Jurkat, Clone E6-1 (cell line): ENCODE results near the gene OLFM1.

Experiments used
- DNase-seq: peaks from one replicate; pipeline ENCODE4 v3.0.0-alpha.2; 2011; ENCODE audit warnings: low read depth, low spot score
- H3K4me3 ChIP-seq: 2 replicates; pipeline ENCODE4 v1.5.1; 2011; ENCODE audit warnings: mild to moderate bottlenecking, low read length, control low read depth, moderate library complexity

The OLFM1 gene

DNA sequence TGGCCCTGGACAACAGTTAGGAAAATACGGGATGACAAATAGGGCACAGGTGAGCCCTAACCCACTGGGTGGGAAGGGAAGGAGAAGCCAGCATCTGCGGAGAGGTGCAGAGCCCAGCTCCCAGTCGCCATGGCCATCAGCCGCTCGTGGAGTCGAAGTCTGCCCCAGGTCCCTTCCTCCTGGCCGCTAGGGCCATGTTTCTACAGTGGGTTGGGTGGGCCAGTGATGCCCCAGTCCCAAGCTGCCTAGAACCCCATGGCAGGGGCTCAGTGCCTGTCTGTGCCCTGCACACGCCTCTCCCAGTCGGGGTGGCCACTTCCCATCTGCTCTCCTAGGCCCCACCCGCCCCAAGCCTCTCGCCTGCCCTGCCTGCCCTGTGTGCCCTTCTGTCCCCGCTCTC lies 34.8 kb downstream of the OLFM1 start:
- DNase-seq = no peak
- no peak overlapping the region for H3K4me3 ChIP-seq

DNA sequence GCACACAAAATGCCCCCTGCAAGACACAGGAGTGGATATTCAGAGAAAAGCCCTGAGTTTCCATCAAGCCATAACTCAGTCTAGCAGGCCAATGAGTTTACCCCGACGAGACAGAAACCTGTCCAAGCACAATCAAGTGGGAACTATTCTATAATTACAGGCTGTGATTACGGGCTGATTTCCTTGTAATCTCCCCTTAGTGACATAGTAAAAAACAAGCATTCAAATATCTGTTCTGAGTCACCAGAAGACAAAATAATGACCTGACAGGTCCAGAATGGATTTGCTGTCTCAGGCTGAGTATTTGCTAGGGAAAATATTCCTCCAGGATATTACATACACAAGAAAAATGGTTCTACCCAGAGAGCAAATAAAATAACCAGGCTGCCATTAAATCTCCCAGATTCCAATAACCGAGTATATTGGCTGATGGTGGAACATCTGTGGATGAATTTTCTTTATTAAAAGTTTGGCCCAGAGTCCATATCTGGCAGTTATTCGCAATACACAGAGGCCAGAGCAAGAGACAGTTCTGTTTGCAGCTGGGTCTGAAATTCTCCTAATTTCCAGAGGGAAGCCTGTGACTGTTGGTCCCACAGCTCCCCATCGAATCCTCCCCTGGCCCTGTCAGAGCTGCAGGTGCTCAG lies 35.8 kb downstream of the OLFM1 start:
- no peak for DNase-seq
- no peak overlapping the region for H3K4me3 ChIP-seq

DNA sequence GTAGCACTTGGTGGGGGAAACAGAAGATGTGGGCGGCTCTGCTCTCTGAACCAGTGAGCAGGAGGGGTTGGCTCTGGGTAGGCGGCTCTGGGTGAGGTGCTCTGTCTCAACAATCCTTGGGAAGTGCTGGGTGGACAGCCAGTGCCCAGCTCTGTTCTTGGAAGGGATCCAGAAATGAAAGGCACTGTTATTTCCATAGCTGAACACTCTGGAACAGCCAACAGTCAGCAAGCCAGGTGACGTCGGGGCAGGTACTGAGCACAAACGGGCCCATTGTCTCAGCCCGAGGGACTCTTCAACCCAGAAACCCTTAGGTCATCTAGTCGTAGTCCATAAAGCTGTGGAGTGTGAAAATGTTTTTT lies 36.3 kb downstream of the OLFM1 start:
- DNase-seq = no peak
- H3K4me3 ChIP-seq = no peak overlapping the region

DNA sequence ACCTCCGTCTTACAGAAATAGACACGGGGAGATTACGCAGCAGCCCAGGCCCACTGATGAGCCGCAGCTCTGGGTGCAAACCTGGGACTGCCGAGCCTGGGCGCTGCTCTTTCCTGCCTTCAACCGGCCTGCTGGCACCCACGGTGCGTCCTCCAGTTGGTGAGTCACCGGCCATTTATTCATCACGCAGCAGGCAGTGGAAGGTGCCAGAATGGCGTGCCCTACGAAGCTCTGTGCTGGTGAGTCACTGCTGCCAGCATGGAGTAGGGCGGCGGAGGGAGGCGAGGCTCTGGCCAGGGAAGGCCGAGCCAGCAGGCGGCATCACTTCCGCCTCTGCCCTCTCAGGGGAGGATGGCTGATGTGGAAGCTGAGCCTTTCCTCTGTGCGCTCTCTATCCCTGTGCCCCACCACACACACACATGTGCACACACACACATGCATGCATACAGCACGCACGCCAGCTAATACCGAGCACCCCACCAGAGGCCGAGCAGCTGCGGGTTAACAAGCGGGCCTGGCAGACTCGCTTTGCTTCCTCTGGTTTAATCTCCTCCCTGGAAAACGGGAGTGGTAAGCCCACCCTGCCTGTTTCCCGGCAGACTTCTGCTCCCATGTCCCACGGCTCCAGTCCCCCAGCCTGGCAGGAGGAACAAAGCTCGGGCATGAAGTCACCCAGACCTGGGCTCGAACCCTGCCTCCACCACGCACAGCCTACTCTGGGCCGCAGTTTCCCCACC lies 39.2 kb downstream of the OLFM1 start:
- H3K4me3 ChIP-seq = no peak overlapping the region
- DNase-seq = no peak

DNA sequence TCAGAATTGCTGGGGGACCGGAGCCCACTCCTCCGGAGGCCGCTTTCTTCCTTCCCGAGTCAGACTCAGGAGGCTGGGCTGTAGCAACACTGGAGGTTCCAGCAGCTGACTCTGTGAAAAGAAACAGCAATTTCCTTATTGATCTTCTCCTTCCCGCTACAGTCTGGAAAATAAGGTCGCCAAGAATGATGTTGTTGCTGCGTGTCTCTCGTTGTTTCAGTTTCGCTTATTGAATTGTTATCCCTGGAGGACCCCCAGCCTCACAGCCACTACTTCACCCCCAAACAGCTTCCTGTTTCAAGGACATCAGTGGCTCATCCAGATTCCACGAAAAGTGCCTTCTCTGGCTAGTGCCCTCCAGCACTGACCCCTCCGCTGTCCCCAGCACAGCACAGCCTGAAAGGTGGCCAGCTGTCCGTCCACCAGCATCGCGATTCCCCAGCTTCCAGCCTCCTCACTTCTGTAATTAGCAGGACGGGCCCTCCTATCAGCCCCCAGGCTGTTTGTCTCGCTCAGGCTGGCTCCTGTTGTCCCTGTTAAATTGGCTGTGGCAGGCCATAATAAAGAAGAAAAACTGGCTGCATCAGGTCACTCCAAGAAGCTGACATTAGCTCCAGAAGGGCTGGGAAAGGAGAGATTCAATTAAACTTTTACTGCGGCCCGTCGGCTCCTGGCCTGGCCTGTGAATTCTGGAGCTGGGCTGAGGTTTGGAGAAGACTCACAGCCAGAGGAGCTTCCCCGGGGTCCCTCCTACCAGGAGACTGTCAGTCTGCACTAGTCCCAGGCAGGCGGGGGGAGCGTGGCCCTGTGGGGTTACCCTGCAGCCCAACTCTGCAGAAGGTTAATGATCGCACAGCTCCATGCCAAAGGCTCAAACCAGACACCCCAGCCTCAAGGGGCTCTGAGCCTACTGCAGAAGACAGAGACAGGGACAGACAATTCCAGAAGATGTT lies 40.5 kb downstream of the OLFM1 start:
- H3K4me3 ChIP-seq = no peak overlapping the region
- DNase-seq = no peak

DNA sequence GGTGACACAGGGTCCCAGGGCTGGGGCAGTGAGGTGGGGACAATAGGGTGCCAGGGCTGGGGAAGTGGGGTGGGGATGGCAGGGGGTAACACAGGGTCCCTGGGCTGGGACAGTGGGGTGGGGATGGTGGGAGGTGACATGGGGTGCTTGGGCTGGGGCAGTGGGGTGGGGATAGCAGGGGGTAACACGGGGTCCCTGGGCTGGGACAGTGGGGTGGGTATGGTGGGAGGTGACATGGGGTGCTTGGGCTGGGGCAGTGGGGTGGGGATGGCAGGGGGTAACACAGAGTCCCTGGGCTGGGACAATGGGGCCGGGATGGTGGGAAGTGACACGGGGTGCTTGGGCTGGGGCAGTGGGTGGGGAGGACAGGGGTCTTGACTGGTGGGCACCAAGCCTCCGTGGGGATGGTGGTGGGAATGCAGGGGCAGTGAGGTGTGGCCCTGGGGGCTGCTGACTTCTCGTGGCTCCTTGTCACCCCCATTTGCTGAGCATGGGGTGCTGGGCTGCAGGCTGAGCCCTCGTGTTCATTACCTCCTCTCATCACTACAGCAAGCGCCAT lies 41.7 kb downstream of the OLFM1 start:
- no peak overlapping the region for H3K4me3 ChIP-seq
- no peak for DNase-seq

DNA sequence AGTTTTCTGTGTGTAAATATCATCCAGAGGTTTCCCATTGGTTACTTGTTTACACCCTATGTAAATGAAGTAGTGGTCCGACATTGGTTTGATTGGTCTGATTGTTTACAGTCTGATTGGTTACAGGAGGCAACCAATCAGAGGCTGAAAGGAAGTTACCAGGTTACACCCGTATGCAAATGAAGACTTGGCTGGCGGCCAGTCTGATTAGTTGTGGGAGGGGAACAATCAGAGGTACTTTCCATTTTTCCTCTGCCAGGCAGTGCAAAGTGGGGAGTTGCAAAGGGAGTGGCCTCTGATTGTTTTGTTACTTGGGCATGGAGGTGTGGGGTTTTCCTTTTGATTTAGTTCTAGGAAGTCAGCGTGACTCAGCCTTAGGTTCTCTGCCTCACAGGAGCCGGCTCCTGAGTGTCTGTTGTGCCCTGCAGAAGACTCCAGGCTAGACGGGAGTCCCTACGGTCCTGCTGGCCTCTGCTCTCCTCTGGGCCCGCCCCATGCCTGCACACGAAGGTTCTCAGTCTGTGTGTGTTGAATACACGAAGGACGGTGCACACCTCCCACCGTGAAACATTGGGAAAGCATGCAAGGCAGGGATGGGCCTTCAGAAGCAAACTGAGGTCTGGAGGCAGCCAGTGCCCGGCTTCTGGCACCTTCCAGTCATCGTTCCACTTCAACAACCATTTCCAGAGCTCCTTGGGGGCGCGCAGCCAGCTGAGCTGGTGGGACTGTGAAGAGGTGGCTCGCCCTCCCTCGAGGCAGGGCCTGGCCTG lies 42.9 kb downstream of the OLFM1 start:
- H3K4me3 ChIP-seq = no peak overlapping the region
- no peak for DNase-seq

DNA sequence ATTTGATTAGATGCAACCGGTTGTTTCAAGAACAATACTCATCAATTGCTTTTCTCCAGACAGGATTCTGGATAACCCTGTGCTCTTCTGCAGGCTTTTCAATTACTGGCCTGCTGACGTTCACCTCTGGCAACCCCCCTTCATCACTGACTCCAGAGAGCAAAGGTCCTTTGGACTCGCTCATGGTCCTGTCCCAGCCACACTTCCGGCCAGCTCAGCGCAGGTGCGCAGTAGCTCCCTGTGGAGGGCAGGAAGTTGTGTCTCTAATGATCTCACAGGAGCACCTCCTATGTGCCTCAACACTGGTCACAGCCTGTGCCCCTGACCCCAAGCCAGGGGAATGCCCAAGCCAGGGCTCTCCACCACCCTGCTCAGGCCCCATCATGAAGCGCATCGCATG lies 44.0 kb downstream of the OLFM1 start:
- DNase-seq = no peak
- H3K4me3 ChIP-seq = no peak overlapping the region

DNA sequence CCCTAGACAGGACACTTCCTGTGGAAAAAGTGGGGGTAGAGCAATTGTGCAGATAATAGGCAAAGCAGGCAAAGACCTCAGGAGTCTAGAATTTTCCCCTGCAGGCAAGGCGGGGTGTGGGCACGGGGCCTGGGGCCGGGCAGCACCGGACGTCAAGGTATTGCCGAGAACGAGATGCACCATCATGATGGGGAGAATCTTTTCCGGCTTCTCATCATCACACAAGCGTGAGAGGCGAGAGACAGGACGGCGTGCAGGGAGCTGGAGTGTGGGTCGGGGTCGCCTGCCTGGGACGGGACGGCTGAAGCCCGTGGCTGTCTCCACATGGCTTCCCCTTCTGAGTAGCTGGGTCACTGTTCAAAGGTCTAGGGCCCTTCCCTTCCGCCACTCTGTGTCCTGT lies 44.5 kb downstream of the OLFM1 start:
- DNase-seq = no peak
- no peak overlapping the region for H3K4me3 ChIP-seq

DNA sequence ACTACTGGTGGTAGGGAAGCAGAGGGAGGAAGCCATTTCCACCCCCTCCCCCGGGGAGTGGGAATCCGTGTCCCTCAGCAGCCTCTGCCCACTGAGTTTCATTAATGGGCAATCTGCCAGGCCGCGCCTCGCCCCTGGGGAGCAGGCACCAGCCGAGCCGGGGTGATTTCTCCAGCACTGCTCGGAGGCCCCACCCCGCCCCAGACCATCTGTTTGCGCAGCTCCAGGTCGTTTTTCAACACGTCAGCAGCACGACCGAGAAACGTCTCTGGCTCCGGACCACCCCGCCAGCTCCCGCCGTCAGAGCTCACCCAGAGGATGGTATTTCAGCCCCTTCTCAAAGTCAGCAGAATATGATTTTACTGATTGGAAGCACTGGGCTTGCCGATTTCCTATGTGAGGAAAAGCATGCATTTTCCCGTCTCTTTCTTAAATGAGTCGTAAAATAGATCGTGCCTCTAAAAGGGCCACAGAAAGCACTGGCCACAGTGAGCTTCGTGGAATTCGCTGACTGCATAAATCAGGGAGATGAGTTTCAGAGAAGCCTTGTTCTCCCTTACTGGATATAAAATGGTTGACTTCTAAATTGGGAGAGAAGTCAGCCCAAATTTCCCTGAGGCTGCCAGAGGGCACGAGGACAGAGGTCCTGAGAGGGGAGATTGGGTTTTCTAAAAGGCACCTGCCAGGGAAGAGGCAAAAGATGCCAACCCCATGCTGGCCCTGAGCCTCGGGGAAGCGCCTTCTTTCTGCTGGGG lies 47.0 kb downstream of the OLFM1 start:
- DNase-seq = no peak

DNA sequence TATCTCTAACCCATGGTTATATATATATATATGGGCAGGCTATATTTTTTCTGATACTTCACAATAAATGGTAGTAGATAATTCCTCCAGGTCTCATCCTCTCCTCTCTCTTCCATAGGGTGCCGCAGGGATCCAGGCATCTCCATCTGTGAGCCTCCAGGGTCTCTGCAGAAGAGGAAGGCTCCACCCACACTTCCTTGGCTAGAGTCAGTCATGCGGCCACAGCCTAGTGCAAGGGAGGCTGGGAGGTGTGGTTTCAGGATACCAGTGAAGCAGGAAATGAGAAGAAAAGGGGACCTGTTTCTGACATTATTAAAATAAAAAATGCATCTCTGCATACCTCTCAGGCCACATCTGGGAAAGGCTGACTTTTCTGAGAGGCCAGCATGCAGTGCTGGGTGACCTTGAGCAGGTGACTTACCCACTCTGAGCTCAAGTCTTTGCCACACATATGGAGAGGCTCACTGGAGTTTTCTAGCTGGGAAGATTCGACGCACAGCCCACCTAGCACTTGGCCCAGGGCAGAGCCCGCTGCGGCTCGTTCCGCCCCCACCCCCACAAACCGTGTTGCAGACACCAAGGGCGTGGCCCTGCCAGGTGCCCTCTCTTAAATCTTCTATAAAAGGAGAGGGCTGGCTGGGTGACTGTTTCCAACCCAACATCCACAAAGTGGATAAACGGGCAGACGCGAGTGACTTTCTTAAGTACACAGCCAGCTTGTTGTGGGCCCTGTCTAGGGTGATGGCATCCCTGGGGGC lies 47.9 kb downstream of the OLFM1 start:
- no peak for DNase-seq
- no peak overlapping the region for H3K4me3 ChIP-seq

More for the DNA sequence above, 47.0 kb downstream of the OLFM1 start:
- H3K4me3 ChIP-seq = no peak overlapping the region

DNA sequence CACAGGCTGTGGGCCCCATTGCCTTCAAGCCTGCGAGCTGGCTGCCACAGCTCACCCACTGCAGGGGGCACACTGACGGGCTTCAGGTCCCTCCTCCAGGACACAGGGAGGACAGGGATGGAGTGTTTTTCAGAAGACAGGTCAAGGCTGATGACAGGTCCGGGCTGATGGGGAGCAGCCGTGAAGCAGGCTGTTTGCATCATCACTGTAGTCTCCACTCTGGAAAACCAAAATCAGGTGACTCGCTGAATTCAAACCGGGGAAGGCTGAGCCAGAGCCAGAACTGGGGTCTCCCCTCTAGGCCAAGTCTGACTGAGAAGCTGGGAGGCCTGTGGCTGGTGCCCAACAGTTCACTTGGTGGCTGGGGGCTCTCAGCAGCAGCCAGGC lies 48.5 kb downstream of the OLFM1 start:
- no peak overlapping the region for H3K4me3 ChIP-seq
- no peak for DNase-seq

DNA sequence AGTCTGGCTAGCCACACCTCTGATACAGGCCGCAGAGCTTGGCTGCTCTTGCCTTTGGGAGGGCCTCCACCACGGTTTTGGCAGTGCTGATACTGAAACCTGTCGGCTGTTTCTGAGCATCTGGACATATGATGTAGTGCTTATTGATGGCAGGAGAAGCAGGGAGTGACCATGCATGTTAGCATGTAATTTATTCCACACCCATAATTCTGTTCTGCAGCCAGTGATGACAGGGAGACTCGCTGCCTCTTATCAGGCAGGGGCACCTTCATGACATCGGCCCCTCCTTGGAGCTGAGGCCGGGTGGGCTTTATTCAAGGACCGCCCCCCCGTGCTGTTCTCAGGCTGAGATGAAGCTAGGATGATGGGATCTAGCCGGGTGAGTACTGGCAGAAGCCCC lies 49.0 kb downstream of the OLFM1 start:
- DNase-seq = no peak
- no peak overlapping the region for H3K4me3 ChIP-seq

DNA sequence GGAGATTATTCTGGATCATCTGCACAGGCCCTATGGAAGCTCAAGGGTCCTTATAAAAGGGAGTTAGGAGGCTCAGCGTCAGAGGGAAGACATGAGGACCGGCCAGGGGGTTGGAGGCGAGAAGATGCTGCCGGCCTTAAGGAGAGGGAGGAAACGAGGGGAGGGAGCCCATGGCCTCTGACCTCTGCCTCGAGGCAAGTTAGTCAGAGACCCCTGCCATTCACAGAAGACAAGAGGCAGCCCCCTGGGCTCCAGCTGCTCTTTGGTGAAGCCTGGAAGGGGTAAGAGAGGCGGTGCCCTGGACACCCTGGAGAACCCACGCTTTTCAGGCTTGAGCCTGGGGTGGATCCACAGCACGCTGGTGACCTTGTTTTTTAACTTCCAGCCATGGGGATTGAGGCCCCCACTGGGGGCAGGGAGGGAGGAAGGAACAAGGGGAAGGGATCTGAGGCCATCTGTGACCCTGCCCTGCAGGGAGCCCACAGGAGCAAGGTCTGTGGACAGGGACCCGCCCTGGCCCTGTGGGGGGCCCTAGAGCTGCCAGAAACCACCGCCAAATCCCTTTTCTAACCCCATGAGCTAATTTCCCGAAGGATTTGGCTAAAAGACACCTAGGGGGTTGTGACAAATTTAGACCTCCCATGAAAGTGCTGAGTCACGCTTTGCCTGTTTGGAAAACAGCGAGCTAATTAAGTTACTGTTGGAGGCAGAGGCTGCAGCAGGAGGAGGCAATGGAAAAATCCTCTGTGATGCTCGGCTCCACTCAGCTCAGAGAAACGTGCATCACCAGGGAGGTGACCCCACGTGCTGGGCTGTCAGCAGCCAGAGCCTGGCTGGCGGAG lies 49.7 kb downstream of the OLFM1 start:
- DNase-seq = no peak
- no peak overlapping the region for H3K4me3 ChIP-seq

DNA sequence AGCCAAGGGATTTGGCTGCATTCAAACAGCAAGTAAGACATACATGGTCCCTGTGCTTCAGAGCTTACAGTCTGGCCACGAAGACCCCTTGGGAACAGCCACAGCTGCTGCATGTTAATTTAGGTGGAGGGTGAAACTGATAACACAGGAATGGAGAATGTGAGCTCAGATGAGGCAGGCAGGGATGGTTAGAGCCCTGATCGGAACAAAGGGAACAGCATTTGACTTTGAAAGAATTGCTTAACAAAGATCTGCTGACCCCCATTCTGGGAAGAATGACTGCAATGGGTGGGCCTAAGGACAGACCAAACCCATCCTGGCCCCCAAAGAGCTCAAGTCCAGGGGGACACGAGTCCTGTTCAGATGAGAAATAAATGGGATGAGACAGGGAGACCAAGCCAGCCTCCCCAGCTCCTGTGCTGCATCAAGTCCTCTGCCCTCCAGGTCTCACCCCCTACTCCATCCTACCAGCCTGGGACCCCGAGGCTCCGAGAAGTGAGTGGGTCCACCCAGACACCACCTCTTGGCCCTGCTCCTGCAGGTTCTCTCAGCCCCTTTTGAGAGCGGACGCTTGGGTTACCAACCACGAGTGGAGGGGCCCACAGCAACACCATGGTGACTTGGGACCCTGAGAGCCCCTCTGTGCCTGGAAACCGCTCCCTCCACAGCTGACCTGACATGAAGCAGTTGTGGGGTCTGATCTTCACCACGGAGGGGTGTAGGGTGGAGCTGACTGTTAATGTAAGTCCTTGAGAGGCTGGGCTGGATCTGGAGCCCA lies 50.8 kb downstream of the OLFM1 start:
- H3K4me3 ChIP-seq = no peak overlapping the region

DNA sequence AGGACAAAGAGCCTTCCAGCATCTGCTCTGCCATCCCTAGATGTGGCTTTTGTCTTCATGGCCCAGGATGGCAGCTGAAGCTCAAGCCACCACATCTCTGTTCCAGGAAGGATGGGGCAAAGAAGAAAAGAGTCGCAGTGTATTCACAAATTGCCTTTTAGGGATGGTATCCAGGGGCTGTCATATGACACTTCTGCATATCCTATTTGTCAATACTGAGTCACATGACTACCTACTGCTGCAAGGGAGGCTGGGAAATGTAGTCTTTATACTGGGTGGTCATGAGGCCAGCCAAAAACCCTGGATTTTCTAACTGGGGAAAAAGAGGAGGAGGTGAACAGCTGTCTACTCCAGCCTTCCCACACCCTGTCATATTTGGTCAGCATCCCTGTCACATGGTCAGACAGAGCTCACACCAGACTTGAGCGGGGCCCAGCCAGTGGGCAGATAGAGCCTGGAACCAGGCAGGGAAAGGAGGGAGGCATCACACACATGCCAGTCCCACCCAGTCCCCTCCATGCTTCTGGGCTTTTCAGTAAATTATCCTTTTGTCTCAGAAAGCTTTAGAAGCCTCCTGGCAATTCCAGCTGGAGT lies 52.0 kb downstream of the OLFM1 start:
- DNase-seq = no peak
- H3K4me3 ChIP-seq = no peak overlapping the region

More for the DNA sequence above, 50.8 kb downstream of the OLFM1 start:
- no peak for DNase-seq
